Endothelial cell of umbilical vein (primary cell): Measurements from ENCODE around the gene NDUFS4. TPM values are rescaled to one million over a fixed set of nuclear protein-coding genes. Genes with fewer than 3 reads are reported as not detected.

Experiments used
- BruUV-seq: library from RNA; stranded (reverse); fragments of 400-500 nt; replicated peaks from 2 replicates; lab custom pipeline; 2021; lab: Mats Ljungman, UMichigan
- CTCF ChIA-PET: fragments of 300-600, 350-600 bp; sonication (Branson Sonifier 250); formaldehyde crosslinking; loops from one replicate; lab custom pipeline; 2021; ENCODE audit warnings: antibody characterized with exemption, inconsistent platforms; lab: Charles Lee
- POLR2A ChIA-PET: fragments of 300-600, 350-600 bp; sonication (Branson Sonifier 250); formaldehyde crosslinking; loops from one replicate; lab custom pipeline; 2021; ENCODE audit warnings: antibody characterized with exemption, inconsistent platforms; lab: Charles Lee
- DNase-seq: peaks from one replicate; pipeline ENCODE4 v3.0.0-alpha.2; 2011; ENCODE audit warnings: low read depth, low spot score
- FAIRE-seq: peaks from 2 replicates; lab custom pipeline; 2011; peaks lifted over from hg19 to GRCh38; lab: Jason Lieb, UNC
- H2AFZ ChIP-seq: 2 replicates; pipeline ENCODE4 v1.6.0; 2012; ENCODE audit warnings: low read depth, low read length, control low read depth, inconsistent platforms
- H3K27ac ChIP-seq: 2 replicates; pipeline ENCODE4 v1.5.1; 2011; ENCODE audit warnings: low read depth, mild to moderate bottlenecking, control low read depth, low read length, moderate library complexity; ENCODE audit not compliant: insufficient read depth
- H3K27me3 ChIP-seq, 2 experiments: 2 replicates each; pipeline versions ENCODE4 v1.6.0 to v1.6.1; 2011; ENCODE audit warnings: low read length in 2 of 2, mixed read lengths in 1 of 2; ENCODE audit not compliant: control insufficient read depth in 2 of 2, insufficient read depth in 2 of 2
- H3K36me3 ChIP-seq, 2 experiments: 2 replicates in 1 of 2; 3 replicates in 1 of 2; pipeline ENCODE4 v1.5.1; 2011; ENCODE audit warnings: low read length in 2 of 2, mild to moderate bottlenecking in 1 of 2, moderate library complexity in 1 of 2; ENCODE audit not compliant: control insufficient read depth in 2 of 2, insufficient read depth in 2 of 2; ENCODE audit errors: extremely low read depth in 1 of 2
- H3K4me1 ChIP-seq: 3 replicates; pipeline ENCODE4 v1.5.1; 2011; ENCODE audit warnings: mild to moderate bottlenecking, low read length; ENCODE audit not compliant: control insufficient read depth, insufficient read depth; ENCODE audit errors: extremely low read depth
- H3K4me2 ChIP-seq: 2 replicates; pipeline ENCODE4 v1.6.1; 2011; ENCODE audit warnings: low read length, control low read depth, mixed read lengths; ENCODE audit not compliant: insufficient read depth
- H3K4me3 ChIP-seq, 3 experiments: fragments of 200-600 bp in 1 of 3; sonication (generic), shearing (Covaris generic) in 1 of 3; replicated peaks in 1 of 3; 2 replicates each; pipeline ENCODE4 v1.5.1; 2011 to 2016; ENCODE audit warnings: control low read depth in 3 of 3, low read length in 3 of 3, mild to moderate bottlenecking in 2 of 3, inconsistent platforms in 1 of 3, low read depth in 1 of 3, moderate library complexity in 1 of 3; ENCODE audit not compliant: insufficient read depth in 1 of 3
- H3K79me2 ChIP-seq: 2 replicates; pipeline ENCODE4 v1.6.0; 2012; ENCODE audit warnings: low read length, inconsistent platforms; ENCODE audit not compliant: control insufficient read depth, insufficient read depth
- H3K9ac ChIP-seq: replicated peaks from 2 replicates; pipeline ENCODE3; 2011; ENCODE audit warnings: low read length, control low read depth; ENCODE audit not compliant: insufficient read depth; ENCODE audit errors: extremely low read depth
- H3K9me1 ChIP-seq: replicated peaks from 3 replicates; pipeline ENCODE4 v1.6.0; 2011; ENCODE audit warnings: mild to moderate bottlenecking, low read length; ENCODE audit not compliant: control insufficient read depth, insufficient read depth; ENCODE audit errors: extremely low read depth
- H3K9me3 ChIP-seq: replicated peaks from 2 replicates; pipeline ENCODE4 v1.5.1; 2012; ENCODE audit warnings: low read length, inconsistent platforms; ENCODE audit not compliant: control insufficient read depth, insufficient read depth
- H4K20me1 ChIP-seq: replicated peaks from 2 replicates; pipeline ENCODE3; 2011; ENCODE audit warnings: mild to moderate bottlenecking, low read length; ENCODE audit not compliant: control insufficient read depth, insufficient read depth; ENCODE audit errors: extremely low read depth
- EZH2 ChIP-seq: IDR thresholded peaks from 2 replicates; pipeline ENCODE4 v1.6.1; 2012; ENCODE audit warnings: borderline replicate concordance, low read depth, mild to moderate bottlenecking, moderate library complexity, low read length, inconsistent platforms; ENCODE audit not compliant: severe bottlenecking
- FOS ChIP-seq: IDR thresholded peaks from 2 replicates; pipeline ENCODE4 v1.6.1; 2011; ENCODE audit warnings: mild to moderate bottlenecking, low read length, moderate library complexity, borderline replicate concordance; ENCODE audit not compliant: insufficient read depth
- GATA2 ChIP-seq: IDR thresholded peaks from 2 replicates; pipeline ENCODE4 v1.7.0; 2011; ENCODE audit warnings: low read depth, mild to moderate bottlenecking, moderate library complexity, mixed read lengths, low read length; ENCODE audit not compliant: insufficient read length, insufficient read depth
- JUN ChIP-seq: IDR thresholded peaks from 2 replicates; pipeline ENCODE4 v1.6.1; 2011; ENCODE audit warnings: borderline replicate concordance, low read depth; ENCODE audit not compliant: insufficient read length, insufficient read depth
- MYC ChIP-seq: IDR thresholded peaks from one replicate; pipeline ENCODE4 v1.6.1; 2011; ENCODE audit warnings: mild to moderate bottlenecking, low read depth, low read length
- POLR2A ChIP-seq: IDR thresholded peaks from 2 replicates; pipeline ENCODE4 v1.6.1; 2012; ENCODE audit warnings: low read depth, mild to moderate bottlenecking, control low read depth, low read length
- POLR2AphosphoS5 ChIP-seq: IDR thresholded peaks from 2 replicates; pipeline ENCODE4 v1.6.1; 2012; ENCODE audit warnings: low read depth, mild to moderate bottlenecking, control low read depth, low read length, moderate library complexity; ENCODE audit not compliant: insufficient read depth
- dilution Hi-C: fragments of 300-500 bp; cut with MboI; formaldehyde crosslinking; loops from one replicate; pipeline ENCODE4 v1.15.0; 2019; ENCODE audit warnings: low sequenced_read_pairs; ENCODE audit not compliant: extremely low pct_ligation_motif_present
- intact Hi-C: fragments of 100-400 bp; cut with micrococcal nuclease; formaldehyde crosslinking; loops from one replicate; pipeline ENCODE4 v1.10.0; 2022
- polyA plus RNA-seq, 4 experiments: library from polyadenylated mRNA; depleted of rRNA in 3 of 4; stranded (reverse) in 3 of 4; unstranded in 1 of 4; fragments of >200 nt; gene quantifications; 2 replicates each; pipeline versions ENCODE4 v1.2.1 to v1.2.3, GENCODE V29; 2011 to 2012; ENCODE audit warnings: missing spikeins in 1 of 4
- total RNA-seq: library from RNA; stranded (reverse); gene quantifications from 2 replicates; pipeline ENCODE4 v1.2.3, GENCODE V29; 2021
- TF ChIP-seq, protein P1 (sequence below), 2 donors: IDR thresholded peaks; 1 replicate in 1 of 2; 2 replicates in 1 of 2; pipeline ENCODE4 v1.5.1; 2011; ENCODE audit warnings: low read length in 2 of 2, mild to moderate bottlenecking in 2 of 2, moderate library complexity in 2 of 2, control low read depth in 1 of 2, inconsistent platforms in 1 of 2, low read depth in 1 of 2; ENCODE audit not compliant: insufficient read depth in 1 of 2; ENCODE audit errors: extremely low read depth in 1 of 2
- TF ChIP-seq, protein P2 (sequence below): IDR thresholded peaks from 2 replicates; pipeline ENCODE4 v1.6.1; 2011; ENCODE audit not compliant: insufficient read depth, insufficient read length

Gene NDUFS4
- total and polyA plus RNA-seq, 2 donors (not counting 3 experiments of a cell fraction or from before 2014, with no cell fraction given), result 70.4 to 76.2 TPM

DNA sequence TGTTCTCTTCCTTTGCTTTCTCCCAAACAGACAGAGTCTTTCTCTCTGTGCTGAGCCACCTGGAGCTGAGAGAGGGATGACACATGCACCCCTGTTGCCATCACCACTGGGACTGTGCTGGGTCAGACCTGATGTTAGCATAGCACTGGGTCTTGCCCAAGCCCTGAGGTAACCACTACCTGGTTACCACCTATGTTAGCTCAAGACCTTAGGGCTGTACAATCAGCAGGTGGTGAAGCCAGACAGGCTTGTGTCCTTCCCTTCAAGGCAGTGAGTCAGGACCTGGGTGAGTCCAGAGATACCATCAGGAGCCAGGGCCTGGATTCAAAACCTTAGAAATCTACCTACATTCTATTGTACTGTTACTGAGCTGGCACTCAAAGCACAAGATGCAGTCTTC, 47.9 kb upstream of the NDUFS4 start:
- ChIA-PET CTCF (no interaction called here), POLR2A (no interaction called here)
- BruUV-seq, result no TSS peak
- Histone ChIP-seq H3K4me2 (no peak overlapping the region), H3K27me3 (no peaks in the 10 kb centered on the region), H3K9me1 (no peaks in the 10 kb centered on the region), H3K4me1 (no peaks in the 10 kb centered on the region), H3K27ac (no peak overlapping the region), H2AFZ (no peak overlapping the region), H3K9ac (no peak overlapping the region), H4K20me1 (no peaks in the 10 kb centered on the region), H3K36me3 (no peaks in the 10 kb centered on the region), H3K9me3 (no peaks in the 10 kb centered on the region), H3K4me3 (no peak overlapping the region), H3K79me2 (no peaks in the 10 kb centered on the region)
- TF ChIP-seq, protein P1, sequence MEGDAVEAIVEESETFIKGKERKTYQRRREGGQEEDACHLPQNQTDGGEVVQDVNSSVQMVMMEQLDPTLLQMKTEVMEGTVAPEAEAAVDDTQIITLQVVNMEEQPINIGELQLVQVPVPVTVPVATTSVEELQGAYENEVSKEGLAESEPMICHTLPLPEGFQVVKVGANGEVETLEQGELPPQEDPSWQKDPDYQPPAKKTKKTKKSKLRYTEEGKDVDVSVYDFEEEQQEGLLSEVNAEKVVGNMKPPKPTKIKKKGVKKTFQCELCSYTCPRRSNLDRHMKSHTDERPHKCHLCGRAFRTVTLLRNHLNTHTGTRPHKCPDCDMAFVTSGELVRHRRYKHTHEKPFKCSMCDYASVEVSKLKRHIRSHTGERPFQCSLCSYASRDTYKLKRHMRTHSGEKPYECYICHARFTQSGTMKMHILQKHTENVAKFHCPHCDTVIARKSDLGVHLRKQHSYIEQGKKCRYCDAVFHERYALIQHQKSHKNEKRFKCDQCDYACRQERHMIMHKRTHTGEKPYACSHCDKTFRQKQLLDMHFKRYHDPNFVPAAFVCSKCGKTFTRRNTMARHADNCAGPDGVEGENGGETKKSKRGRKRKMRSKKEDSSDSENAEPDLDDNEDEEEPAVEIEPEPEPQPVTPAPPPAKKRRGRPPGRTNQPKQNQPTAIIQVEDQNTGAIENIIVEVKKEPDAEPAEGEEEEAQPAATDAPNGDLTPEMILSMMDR (IDR thresholded peaks at IDR 0.05; ENCODE audit: extremely low read depth in 1 of 2, insufficient read depth in 1 of 2, low read depth in 1 of 2, low read length in 2 of 2), result no peak
- no peak for TF ChIP-seq JUN
- TF ChIP-seq, protein P2, sequence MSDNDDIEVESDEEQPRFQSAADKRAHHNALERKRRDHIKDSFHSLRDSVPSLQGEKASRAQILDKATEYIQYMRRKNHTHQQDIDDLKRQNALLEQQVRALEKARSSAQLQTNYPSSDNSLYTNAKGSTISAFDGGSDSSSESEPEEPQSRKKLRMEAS, result no peak
- no peak for TF ChIP-seq POLR2A
- no peak for TF ChIP-seq MYC
- no peak for TF ChIP-seq POLR2AphosphoS5
- TF ChIP-seq EZH2, result no peak
- no peak for TF ChIP-seq GATA2
- no peak for TF ChIP-seq FOS
- intact Hi-C loops (no loop called here), dilution Hi-C loops (no loop called here)
- DNase-seq (no peak), FAIRE-seq (no peak)
